ENCODE data around the gene MINDY2.

DNA sequence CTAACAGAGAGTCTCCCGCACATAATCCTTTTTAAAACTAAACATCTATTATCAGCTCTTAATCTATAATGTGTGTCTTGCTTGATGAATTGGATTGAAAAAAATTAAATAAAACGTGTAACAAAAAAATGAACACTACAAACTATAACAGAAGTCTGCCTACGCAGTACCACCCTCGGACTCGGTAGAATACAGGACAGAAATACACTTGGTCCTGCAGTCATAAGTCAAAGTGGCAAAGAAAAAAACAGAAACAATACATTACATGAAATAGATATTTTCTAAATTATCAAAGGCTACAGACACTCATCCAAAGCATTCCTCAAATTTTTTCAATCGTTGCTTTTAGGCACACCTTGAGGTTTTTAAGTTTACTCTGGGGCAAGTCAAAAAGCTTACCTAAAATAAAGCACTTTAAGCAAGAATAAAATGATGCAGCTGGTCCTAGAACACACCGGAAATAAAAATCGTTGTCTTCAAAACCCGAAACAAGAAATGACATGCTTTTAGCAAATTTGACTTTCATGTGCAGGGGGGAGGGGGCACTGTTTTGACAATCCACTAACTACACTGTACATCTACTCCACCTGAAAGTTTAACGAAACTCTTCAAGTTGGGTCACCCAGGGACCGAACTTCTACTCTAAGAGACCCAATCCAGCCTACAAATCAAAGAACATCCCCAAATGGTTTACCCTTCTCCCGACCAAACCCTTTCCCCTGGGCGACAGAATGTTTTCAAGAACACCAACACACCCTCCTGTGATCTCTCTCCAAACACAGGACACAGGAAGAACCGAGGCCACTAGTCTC, 22.9 kb upstream of the MINDY2 start:
- no peak for TF ChIP-seq TAF1 (IDR thresholded peaks at IDR 0.05; ENCODE audit: borderline replicate concordance, low read depth, low read length)
- no peak for TF ChIP-seq POLR2AphosphoS5 (IDR thresholded peaks at IDR 0.05; ENCODE audit: low read depth, low read length)
- no peak for TF ChIP-seq POLR2A (IDR thresholded peaks at IDR 0.05; ENCODE audit: low read depth, low read length)
